22Rv1 (cell line): ENCODE results near the gene TIMM17A.
A peak's percentile ranks its signal among the peaks of the same experiment; 100 is the strongest.

Source experiments
- H3K27ac ChIP-seq: fragments of 450-650 bp; 2 replicates; pipeline ENCODE4 v1.5.1; 2017
- CTCF ChIP-seq: fragments of 450-650 bp; IDR thresholded peaks from 2 replicates; pipeline ENCODE4 v1.5.1; 2017; ENCODE audit warnings: mild to moderate bottlenecking
- ZFX ChIP-seq: fragments of 450-650 bp; IDR thresholded peaks from 2 replicates; pipeline ENCODE4 v1.6.1; 2017; ENCODE audit warnings: antibody characterized with exemption, borderline replicate concordance

Gene TIMM17A

GRCh38 chr1:202016811-202017748 lies 61.8 kb downstream of the TIMM17A start:
- peak overlapping the region; percentile 99 for H3K27ac ChIP-seq
- TF ChIP-seq ZFX: no peak
- TF ChIP-seq CTCF: no peak

GRCh38 chr1:202017749-202018467 lies 62.6 kb downstream of the TIMM17A start:
- no peak for TF ChIP-seq CTCF
- TF ChIP-seq ZFX: no peak
- peak overlapping the region; percentile 99 for H3K27ac ChIP-seq

DNA sequence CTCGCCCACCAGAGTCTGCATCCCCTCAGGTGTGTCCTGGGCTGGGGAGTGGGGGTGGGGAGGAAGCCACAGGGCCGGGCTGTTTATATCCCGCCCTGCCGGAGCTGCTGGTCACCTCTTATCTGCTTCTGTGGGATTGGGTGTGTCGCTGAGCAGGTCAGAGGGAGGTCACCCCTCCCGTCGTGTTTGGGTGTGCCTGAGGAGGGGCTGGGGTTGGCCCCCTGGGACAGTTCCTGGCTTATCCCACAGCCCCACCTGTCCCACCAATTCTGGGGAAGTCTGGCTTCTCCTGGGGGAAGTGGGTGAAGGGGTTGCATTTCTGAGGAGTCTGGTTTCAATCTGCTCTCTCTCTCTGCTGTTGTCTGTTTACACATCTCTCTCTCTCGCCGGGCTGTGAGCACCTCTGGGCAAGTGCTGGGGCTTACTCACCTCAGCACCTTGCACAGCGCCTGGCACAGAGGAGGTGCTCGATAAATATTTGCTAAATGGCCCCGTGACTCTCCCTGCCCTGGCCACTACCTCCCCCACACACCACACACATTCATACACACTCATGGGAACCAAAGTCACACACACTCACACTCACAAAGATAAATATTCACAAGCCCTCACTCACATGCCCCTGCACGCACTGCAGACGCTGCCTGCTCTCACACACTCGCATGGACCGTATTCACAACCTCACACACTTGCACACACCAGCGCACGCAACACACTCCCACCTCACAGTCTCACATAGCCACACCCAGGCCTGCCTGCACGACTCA lies 63.3 kb downstream of the TIMM17A start:
- peak overlapping the region; percentile 99 for H3K27ac ChIP-seq
- no peak for TF ChIP-seq ZFX
- no peak for TF ChIP-seq CTCF

GRCh38 chr1:202019235-202019558 lies 63.9 kb downstream of the TIMM17A start:
- H3K27ac ChIP-seq: peak overlapping the region; percentile 99
